Stomach (tissue), 4 donors: ENCODE measurements around the gene DDOST.

Source experiments
- POLR2A ChIP-seq, 4 donors: fragments of 450-650 bp; IDR thresholded peaks; one replicate each; pipeline ENCODE4 v1.6.1; 2016; ENCODE audit warnings: antibody characterized with exemption in 4 of 4, control low read depth in 2 of 4, mild to moderate bottlenecking in 1 of 4, moderate library complexity in 1 of 4
- POLR2AphosphoS5 ChIP-seq, 3 donors: sonication (generic); formaldehyde crosslinking; IDR thresholded peaks; one replicate each; pipeline ENCODE4 v1.6.1; 2016; ENCODE audit warnings: antibody characterized with exemption in 3 of 3
- TF ChIP-seq, protein P1 (sequence below), 7 experiments: fragments of 450-650 bp in 4 of 7; fragments of 200-600 bp in 3 of 7; sonication (generic) in 3 of 7; IDR thresholded peaks; one replicate each; pipeline ENCODE4 v1.5.1; 2016 to 2019; ENCODE audit warnings: antibody characterized with exemption in 7 of 7, control low read depth in 2 of 7, mild to moderate bottlenecking in 1 of 7

DNA sequence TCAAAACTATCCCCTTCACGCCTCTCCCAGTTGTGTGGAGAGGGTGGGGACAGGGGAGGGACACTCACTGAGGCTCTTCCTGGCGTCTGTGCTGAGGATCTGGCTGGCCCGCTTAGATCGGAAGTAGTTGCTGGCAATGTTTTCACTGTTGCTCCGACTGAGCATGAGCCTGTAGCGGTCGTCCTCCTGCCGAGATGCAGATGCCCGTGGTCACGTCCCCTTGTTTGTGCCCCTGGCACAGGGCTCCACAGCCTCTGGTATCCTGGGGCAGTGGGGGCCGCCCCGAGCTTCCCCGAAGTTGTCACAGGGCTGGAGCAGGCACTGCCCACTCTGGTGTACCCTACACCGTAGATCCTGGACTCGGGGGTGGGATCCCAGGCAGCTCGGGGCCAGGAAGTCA lies 5.0 kb upstream of the DDOST start:
- no peak for TF ChIP-seq POLR2A (IDR thresholded peaks at IDR 0.05)
- TF ChIP-seq, protein P1, sequence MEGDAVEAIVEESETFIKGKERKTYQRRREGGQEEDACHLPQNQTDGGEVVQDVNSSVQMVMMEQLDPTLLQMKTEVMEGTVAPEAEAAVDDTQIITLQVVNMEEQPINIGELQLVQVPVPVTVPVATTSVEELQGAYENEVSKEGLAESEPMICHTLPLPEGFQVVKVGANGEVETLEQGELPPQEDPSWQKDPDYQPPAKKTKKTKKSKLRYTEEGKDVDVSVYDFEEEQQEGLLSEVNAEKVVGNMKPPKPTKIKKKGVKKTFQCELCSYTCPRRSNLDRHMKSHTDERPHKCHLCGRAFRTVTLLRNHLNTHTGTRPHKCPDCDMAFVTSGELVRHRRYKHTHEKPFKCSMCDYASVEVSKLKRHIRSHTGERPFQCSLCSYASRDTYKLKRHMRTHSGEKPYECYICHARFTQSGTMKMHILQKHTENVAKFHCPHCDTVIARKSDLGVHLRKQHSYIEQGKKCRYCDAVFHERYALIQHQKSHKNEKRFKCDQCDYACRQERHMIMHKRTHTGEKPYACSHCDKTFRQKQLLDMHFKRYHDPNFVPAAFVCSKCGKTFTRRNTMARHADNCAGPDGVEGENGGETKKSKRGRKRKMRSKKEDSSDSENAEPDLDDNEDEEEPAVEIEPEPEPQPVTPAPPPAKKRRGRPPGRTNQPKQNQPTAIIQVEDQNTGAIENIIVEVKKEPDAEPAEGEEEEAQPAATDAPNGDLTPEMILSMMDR (IDR thresholded peaks at IDR 0.05): no peak
- no peak for TF ChIP-seq POLR2AphosphoS5 (IDR thresholded peaks at IDR 0.05)
